Measurements from ENCODE around the gene MPHOSPH6.

DNA sequence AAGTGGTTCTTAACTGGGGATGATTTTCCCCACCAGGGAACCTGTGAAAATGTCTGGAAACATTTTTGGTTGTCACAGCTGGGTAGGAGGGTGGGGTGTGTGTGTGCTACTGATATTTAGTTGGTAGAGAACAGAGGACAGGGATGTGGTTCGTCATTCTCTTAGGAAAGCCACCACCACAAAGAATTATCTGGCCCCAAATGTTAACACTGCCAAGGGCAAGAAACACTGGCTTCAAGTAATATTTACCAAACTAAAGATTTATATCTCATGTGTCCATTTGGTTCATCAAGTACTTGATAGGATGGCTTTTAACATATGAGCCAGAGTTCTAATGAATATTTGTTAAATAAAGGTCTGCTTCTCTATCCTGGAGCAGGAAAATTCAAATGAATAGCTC, 19.5 kb downstream of the MPHOSPH6 start:
- TF ChIP-seq POLR2A (IDR thresholded peaks at IDR 0.05; ENCODE audit: low read length) = no peak
- no peak for TF ChIP-seq GATA1 (IDR thresholded peaks at IDR 0.05; ENCODE audit: low read depth, low read length)
